HL-60 (cell line): ENCODE data around the gene PCDHGA10.

Experiments used
- DNase-seq, 2 experiments: peaks; one replicate each; pipeline ENCODE4 v3.0.0-alpha.2; 2010 to 2020; ENCODE audit warnings: low read depth in 1 of 2, low spot score in 1 of 2
- H3K27ac ChIP-seq: fragments of 250-450 bp; sonication (Bioruptor Pico); replicated peaks from 2 replicates; pipeline ENCODE4 v1.5.1; 2020; ENCODE audit warnings: mild to moderate bottlenecking, moderate library complexity
- H3K27me3 ChIP-seq: fragments of 250-450 bp; sonication (Bioruptor Pico); 2 replicates; pipeline ENCODE4 v1.5.1; 2021; ENCODE audit warnings: mild to moderate bottlenecking, moderate library complexity; ENCODE audit not compliant: insufficient read depth, poor library complexity, severe bottlenecking
- H3K4me3 ChIP-seq: replicated peaks from 2 replicates; pipeline ENCODE4 v1.5.1; 2011; ENCODE audit warnings: mild to moderate bottlenecking, control low read depth, low read length; ENCODE audit not compliant: insufficient read depth
- CTCF ChIP-seq: IDR thresholded peaks from one replicate; pipeline ENCODE4 v1.5.1; 2011; ENCODE audit warnings: low read length, control low read depth, inconsistent platforms; ENCODE audit not compliant: insufficient read depth
- GABPA ChIP-seq: IDR thresholded peaks from 2 replicates; pipeline ENCODE4 v1.6.1; 2012; ENCODE audit warnings: low read depth
- POLR2AphosphoS5 ChIP-seq: IDR thresholded peaks from 2 replicates; pipeline ENCODE4 v1.6.1; 2012; ENCODE audit warnings: low read depth
- REST ChIP-seq: IDR thresholded peaks from 2 replicates; pipeline ENCODE4 v1.6.1; 2012; ENCODE audit warnings: low read depth; ENCODE audit not compliant: insufficient replicate concordance
- SPI1 ChIP-seq: IDR thresholded peaks from 2 replicates; pipeline ENCODE4 v1.6.1; 2012; ENCODE audit warnings: low read depth, mild to moderate bottlenecking, borderline replicate concordance

The PCDHGA10 gene

GRCh38 chr5:141422742-141423291, 10.0 kb downstream of the PCDHGA10 start:
- Histone ChIP-seq H3K4me3 (no peak overlapping the region), H3K27me3 (peaks cover 13% of the 10 kb centered on the region), H3K27ac (no peak overlapping the region)
- TF ChIP-seq GABPA (no peak), SPI1 (no peak), REST (peak; percentile 40)
- DNase-seq, result no peak

- TF ChIP-seq CTCF (no peak), GABPA (no peak), SPI1 (no peak), POLR2AphosphoS5 (no peak), REST (no peak)
- no peak overlapping the region for H3K4me3 ChIP-seq
- peaks cover 4% of the 10 kb centered on the region for H3K27me3 ChIP-seq
- H3K27ac ChIP-seq, result no peak overlapping the region
- DNase-seq, result no peak
Observed at GRCh38 chr5:141427783-141428426, 15.1 kb downstream of the PCDHGA10 start.

GRCh38 chr5:141430332-141431113, 17.7 kb downstream of the PCDHGA10 start, which contains the start of gene PCDHGA12:
Gene PCDHGA12, plus strand, starts transcription at chr5:141430507. Its CDS starts 253 bp downstream, at chr5:141430760.
- no peaks in the 10 kb centered on the region for H3K27me3 ChIP-seq
- H3K4me3 ChIP-seq, result no peak within 1 kb of the TSS
- no peak within 1 kb of the TSS for H3K27ac ChIP-seq
- peak in 1 of 2 experiments; percentile 46 for DNase-seq
- no peak for TF ChIP-seq SPI1
- TF ChIP-seq REST, result no peak
- TF ChIP-seq POLR2AphosphoS5, result no peak
- no peak for TF ChIP-seq CTCF
- no peak for TF ChIP-seq GABPA
